HepG2 (cell line): Measurements from ENCODE around the gene R3HDM4. TPM values are rescaled to one million over a fixed set of nuclear protein-coding genes. Genes with fewer than 3 reads are reported as not detected.
A peak's percentile ranks its signal among the peaks of the same experiment; 100 is the strongest.

Source experiments
- ARID5B ChIP-seq: IDR thresholded peaks from 2 replicates; pipeline ENCODE4 v1.4.0; 2020; ENCODE audit warnings: mild to moderate bottlenecking, missing genetic modification reagents
- ARNTL ChIP-seq: sonication (generic); formaldehyde crosslinking; IDR thresholded peaks from 2 replicates; pipeline ENCODE4 v1.4.0; 2020; ENCODE audit warnings: mild to moderate bottlenecking, missing genetic modification reagents
- CBX1 ChIP-seq: IDR thresholded peaks from one replicate; pipeline ENCODE4 v1.6.1; 2016; ENCODE audit warnings: antibody characterized with exemption, low read depth
- HMG20B ChIP-seq: conservative IDR thresholded peaks from 2 replicates; pipeline ENCODE4 v1.6.1; 2016; ENCODE audit warnings: missing genetic modification reagents, missing compliant biosample characterization
- HMGXB4 ChIP-seq, 2 experiments: sonication (generic) in 1 of 2; formaldehyde crosslinking in 1 of 2; IDR thresholded peaks; 2 replicates each; pipeline versions ENCODE4 v1.4.0 to v1.6.1; 2018 to 2020; ENCODE audit warnings: missing genetic modification reagents in 2 of 2, borderline replicate concordance in 1 of 2, low read depth in 1 of 2, mild to moderate bottlenecking in 1 of 2, missing biosample characterization in 1 of 2
- HNRNPLL ChIP-seq: fragments of 200-400 bp; formaldehyde crosslinking; IDR thresholded peaks from 2 replicates; pipeline ENCODE4 v1.6.1; 2017; ENCODE audit warnings: mild to moderate bottlenecking, low read depth, low read length; ENCODE audit not compliant: poor library complexity, severe bottlenecking
- LBX2 ChIP-seq: sonication (generic); formaldehyde crosslinking; IDR thresholded peaks from 2 replicates; pipeline ENCODE4 v1.5.0; 2020; ENCODE audit warnings: missing genetic modification reagents, mild to moderate bottlenecking, borderline replicate concordance
- MTA3 ChIP-seq: sonication (generic); formaldehyde crosslinking; IDR thresholded peaks from 2 replicates; pipeline ENCODE4 v1.4.0; 2020; ENCODE audit warnings: missing genetic modification reagents
- XRCC5 ChIP-seq: fragments of 200-400 bp; formaldehyde crosslinking; optimal IDR thresholded peaks from 2 replicates; pipeline ENCODE3; 2017; ENCODE audit warnings: mild to moderate bottlenecking, low read length
- ZNF160 ChIP-seq: sonication (generic); formaldehyde crosslinking; IDR thresholded peaks from 2 replicates; pipeline ENCODE4 v1.8.0; 2022; ENCODE audit warnings: mild to moderate bottlenecking, inconsistent platforms, missing genetic modification reagents
- ZNF20 ChIP-seq: sonication (generic); formaldehyde crosslinking; IDR thresholded peaks from 2 replicates; pipeline ENCODE4 v1.4.0; 2020; ENCODE audit warnings: mild to moderate bottlenecking, moderate library complexity, missing genetic modification reagents
- ZNF569 ChIP-seq: sonication (generic); formaldehyde crosslinking; IDR thresholded peaks from 2 replicates; pipeline ENCODE4 v1.5.0; 2020; ENCODE audit warnings: mild to moderate bottlenecking, missing genetic modification reagents, moderate library complexity, borderline replicate concordance
- ZNF639 ChIP-seq: conservative IDR thresholded peaks from 2 replicates; pipeline ENCODE4 v1.6.1; 2018; ENCODE audit warnings: missing genetic modification reagents
- ZNF75D ChIP-seq: sonication (generic); formaldehyde crosslinking; IDR thresholded peaks from 2 replicates; pipeline ENCODE4 v1.8.1; 2023; ENCODE audit warnings: missing genetic modification reagents, mild to moderate bottlenecking, borderline replicate concordance
- polyA plus RNA-seq, 8 experiments: library from polyadenylated mRNA; depleted of rRNA in 3 of 8; stranded (reverse) in 7 of 8; unstranded in 1 of 8; fragments of >200 nt; fragmentation: Illumina TruSeq in 4 of 8; extraction: Trizol in 4 of 8; gene quantifications; 2 replicates each; pipeline versions ENCODE4 v1.2.1 to v1.2.3, GENCODE V29; 2011 to 2016; ENCODE audit warnings: low read depth in 4 of 8, missing spikeins in 1 of 8, mixed read lengths in 1 of 8; ENCODE audit not compliant: insufficient read depth in 1 of 8
- total RNA-seq, 5 experiments: library from RNA; depleted of rRNA; stranded (reverse); fragments of >200 nt; fragmentation: Illumina TruSeq; extraction: Trizol; gene quantifications; 2 replicates each; pipeline ENCODE4 v1.2.3, GENCODE V29; 2016; ENCODE audit warnings: low read depth in 1 of 5

Gene R3HDM4
- total and polyA plus RNA-seq, 2 of the 13 experiments (the other 11 are each of a cell fraction or from before 2014, with no cell fraction given), result 26.2 to 26.9 TPM

GRCh38 chr19:952680-953444, 39.8 kb upstream of the R3HDM4 start (continued):
- peak; percentile 84 for TF ChIP-seq HMG20B
- peak; percentile 45 for TF ChIP-seq HNRNPLL
- TF ChIP-seq HMGXB4 (CRISPR knock-in tag; IDR thresholded peaks at IDR 0.05; ENCODE audit: borderline replicate concordance in 1 of 2, low read depth in 1 of 2), result peak in 1 of 2 experiments; percentile 41; a peak in 2 of 4 replicates
- TF ChIP-seq ARNTL (CRISPR knock-in tag), result peak; percentile 89
- TF ChIP-seq LBX2 (CRISPR knock-in tag), result no peak
- TF ChIP-seq ZNF639 (CRISPR knock-in tag), result peak; percentile 41; the same call in 1 of the 2 replicates
- no peak for TF ChIP-seq ZNF75D (CRISPR knock-in tag)
- TF ChIP-seq ZNF569 (CRISPR knock-in tag), result no peak
- no peak for TF ChIP-seq CBX1
- TF ChIP-seq MTA3 (CRISPR knock-in tag), result no peak
- TF ChIP-seq ZNF20, result peak; percentile 81; the same call in 1 of the 2 replicates
- peak; percentile 77 for TF ChIP-seq XRCC5
- no peak; the same call in 1 of the 2 replicates for TF ChIP-seq ZNF160
- peak; percentile 86 for TF ChIP-seq ARID5B (CRISPR knock-in tag)
